GM20000 (cell line): ENCODE results near the gene MBLAC1.

ENCODE experiments used
- DNase-seq: peaks from one replicate; pipeline ENCODE4 v3.0.0; 2012; ENCODE audit warnings: low spot score
- CTCF ChIP-seq: IDR thresholded peaks from 2 replicates; pipeline ENCODE4 v1.5.1; 2012; ENCODE audit warnings: mild to moderate bottlenecking, control low read depth; ENCODE audit errors: extremely low read depth, missing control alignments

MBLAC1 gene

DNA sequence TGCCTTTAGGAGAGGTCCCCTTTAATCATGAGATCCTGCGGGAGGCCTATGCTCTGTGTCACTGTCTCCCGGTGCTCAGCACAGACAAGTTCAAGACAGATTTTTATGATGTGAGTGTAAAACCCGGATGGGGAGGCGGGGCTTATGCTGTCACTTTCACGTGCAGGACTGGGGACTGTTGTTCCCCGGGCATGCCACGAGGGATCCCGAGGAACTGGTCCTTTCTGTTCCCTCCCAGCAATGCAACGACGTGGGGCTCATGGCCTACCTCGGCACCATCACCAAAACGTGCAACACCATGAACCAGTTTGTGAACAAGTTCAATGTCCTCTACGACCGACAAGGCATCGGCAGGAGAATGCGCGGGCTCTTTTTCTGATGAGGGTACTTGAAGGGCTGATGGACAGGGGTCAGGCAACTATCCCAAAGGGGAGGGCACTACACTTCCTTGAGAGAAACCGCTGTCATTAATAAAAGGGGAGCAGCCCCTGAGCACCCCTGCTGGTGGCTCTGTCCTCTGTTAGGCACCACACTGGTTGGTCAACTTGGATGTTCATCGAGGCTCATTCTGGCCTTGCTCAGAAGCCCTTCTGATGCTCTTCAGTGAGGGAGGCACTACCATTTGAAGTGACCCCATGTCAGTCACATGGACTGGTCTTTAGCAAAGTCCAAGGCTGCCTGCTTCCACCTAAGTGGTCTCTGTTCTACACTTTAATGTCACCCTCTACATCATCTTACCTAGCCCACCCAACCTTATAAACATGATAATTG lies 35.2 kb upstream of the MBLAC1 start:
- no peak for DNase-seq
- TF ChIP-seq CTCF = no peak

GRCh38 chr7:100093054-100093453 lies 33.7 kb upstream of the MBLAC1 start:
- no peak for TF ChIP-seq CTCF
- DNase-seq = no peak

DNA sequence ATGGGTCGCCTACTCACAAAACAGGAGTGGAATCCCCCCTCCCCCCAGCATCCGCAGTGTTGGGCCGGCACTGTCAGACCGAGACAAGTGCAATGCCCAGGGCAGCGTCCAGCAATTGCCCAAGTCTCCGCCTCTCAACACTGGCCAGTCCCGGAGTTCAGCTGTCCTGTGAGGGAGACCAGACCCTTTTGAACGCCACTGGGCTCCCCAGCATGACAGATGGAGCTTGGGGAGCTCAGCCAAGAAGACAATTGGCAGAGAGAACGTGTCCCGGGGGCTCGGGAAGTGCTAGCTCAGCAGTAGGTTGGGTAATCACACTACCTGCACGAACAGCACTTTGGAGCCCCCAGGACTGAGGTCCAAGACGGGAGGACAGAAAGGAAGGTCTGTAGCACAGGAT lies 33.3 kb upstream of the MBLAC1 start:
- TF ChIP-seq CTCF = no peak
- DNase-seq = no peak

DNA sequence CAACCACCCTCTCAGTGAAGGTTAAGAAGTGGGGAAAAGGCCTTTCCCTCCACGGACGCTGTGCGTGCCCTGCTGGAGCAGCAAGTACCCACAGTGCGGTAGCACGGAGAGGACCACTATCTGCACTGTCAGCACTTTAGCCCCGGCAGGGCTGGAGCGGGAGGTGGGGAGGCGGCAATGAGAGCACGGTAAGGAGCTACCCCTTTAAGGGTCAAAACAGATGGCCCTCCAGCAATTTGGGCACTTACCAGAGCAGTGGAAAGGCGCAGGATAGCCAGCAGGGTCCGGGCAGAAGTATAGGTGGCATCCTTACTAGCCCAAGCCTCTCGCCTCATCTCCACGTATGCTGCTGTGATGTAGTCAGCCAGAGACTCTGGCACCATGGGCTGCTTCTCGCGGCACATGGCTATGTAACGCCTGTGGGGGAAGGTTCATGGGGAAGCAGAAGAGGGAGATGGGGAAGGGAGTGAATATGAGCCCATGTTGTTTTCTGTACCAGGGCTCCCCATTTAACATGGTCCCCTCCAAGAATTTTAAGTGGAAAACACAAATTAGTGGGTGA lies 32.8 kb upstream of the MBLAC1 start:
- no peak for DNase-seq
- TF ChIP-seq CTCF = no peak

DNA sequence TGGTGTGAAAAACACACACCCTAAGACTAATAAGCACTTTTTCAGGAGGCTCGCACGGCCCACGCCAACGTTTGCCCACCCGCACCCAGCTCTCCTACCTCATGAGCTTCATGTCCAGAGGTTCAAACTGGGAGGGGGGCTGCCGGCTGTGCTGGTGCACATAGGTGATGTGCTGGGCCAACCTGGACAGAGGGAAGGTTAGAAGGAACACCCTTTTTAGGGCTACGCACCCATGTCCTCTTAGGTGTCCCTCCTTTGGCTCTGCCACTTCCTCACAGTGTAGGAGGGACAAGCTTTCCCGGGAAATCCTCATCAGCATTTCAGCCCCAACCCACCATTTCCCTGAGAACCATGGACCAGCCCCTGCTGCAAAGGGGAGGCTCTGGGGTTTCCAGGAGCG lies 31.5 kb upstream of the MBLAC1 start:
- DNase-seq = no peak
- TF ChIP-seq CTCF = no peak

DNA sequence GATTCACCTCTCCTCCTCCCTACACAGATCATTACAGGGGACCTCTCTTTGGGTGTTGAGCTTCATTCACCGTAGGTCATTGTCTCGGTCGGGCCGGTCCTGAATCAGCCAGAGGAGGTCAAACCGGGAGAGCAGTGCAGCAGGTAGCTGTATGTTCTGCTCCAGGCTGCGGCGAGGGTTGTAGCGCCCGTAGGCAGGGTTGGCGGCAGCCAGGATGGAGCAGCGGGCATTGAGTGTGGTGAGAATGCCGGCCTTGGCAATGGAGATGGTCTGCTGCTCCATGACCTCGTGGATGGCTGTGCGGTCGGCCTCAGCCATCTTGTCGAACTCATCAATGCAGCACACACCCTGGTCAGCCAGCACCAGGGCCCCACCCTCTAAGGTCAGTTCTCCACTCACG lies 31.1 kb upstream of the MBLAC1 start:
- DNase-seq = no peak
- TF ChIP-seq CTCF = no peak

GRCh38 chr7:100098913-100099312 lies 27.9 kb upstream of the MBLAC1 start:
- TF ChIP-seq CTCF = no peak
- no peak for DNase-seq
